ENCODE data around the gene DISC1.

DISC1 gene

GRCh38 chr1:231842441-231842840 is 215.9 kb downstream of the DISC1 start:
- TF ChIP-seq SUZ12 (IDR thresholded peaks at IDR 0.05) (no peak), FOXK2 (IDR thresholded peaks at IDR 0.05) (no peak), L3MBTL2 (conservative IDR thresholded peaks at IDR 0.05) (no peak), NFRKB (IDR thresholded peaks at IDR 0.05) (no peak), LEF1 (IDR thresholded peaks at IDR 0.05; ENCODE audit: borderline replicate concordance) (no peak), ELF4 (IDR thresholded peaks at IDR 0.05) (no peak), HDGF (IDR thresholded peaks at IDR 0.05; ENCODE audit: borderline replicate concordance) (no peak)
- CTCF ChIA-PET = interaction anchor here (1.0 kb wide), 1 partner anchor 86 kb away, joined by 4 read pairs; no protein-coding TSS in a partner anchor
- POLR2A ChIA-PET = no interaction called here
- DNase-seq (ENCODE audit: extremely low spot score) = no peak

GRCh38 chr1:231844986-231845502 is 218.5 kb downstream of the DISC1 start:
- TF ChIP-seq CTBP1 (IDR thresholded peaks at IDR 0.05; ENCODE audit: borderline replicate concordance) (no peak), ZNF384 (IDR thresholded peaks at IDR 0.05) (no peak), LEF1 (IDR thresholded peaks at IDR 0.05; ENCODE audit: borderline replicate concordance) (no peak), PKNOX1 (IDR thresholded peaks at IDR 0.05) (no peak), SUZ12 (IDR thresholded peaks at IDR 0.05) (no peak), TARDBP (IDR thresholded peaks at IDR 0.05) (no peak), NFRKB (IDR thresholded peaks at IDR 0.05) (no peak), ELF4 (IDR thresholded peaks at IDR 0.05) (no peak), FOXM1 (IDR thresholded peaks at IDR 0.05; ENCODE audit: borderline replicate concordance) (no peak), HDGF (IDR thresholded peaks at IDR 0.05; ENCODE audit: borderline replicate concordance) (no peak), FOXA1 (IDR thresholded peaks at IDR 0.05) (no peak), FOXK2 (IDR thresholded peaks at IDR 0.05) (no peak), L3MBTL2 (conservative IDR thresholded peaks at IDR 0.05) (no peak), ARNT (IDR thresholded peaks at IDR 0.05) (no peak), BHLHE40 (IDR thresholded peaks at IDR 0.05; ENCODE audit: borderline replicate concordance) (no peak), SP1 (IDR thresholded peaks at IDR 0.05) (no peak)
- POLR2A ChIA-PET = no interaction called here
- no peak for DNase-seq (ENCODE audit: extremely low spot score)
- CTCF ChIA-PET = interaction anchor here (0.6 kb wide), 1 partner anchor 74 kb away, joined by 4 read pairs; no protein-coding TSS in a partner anchor

- POLR2A ChIA-PET = no interaction called here
- CTCF ChIA-PET = no interaction called here
- no peak for TF ChIP-seq TARDBP (IDR thresholded peaks at IDR 0.05)
- TF ChIP-seq ARNT (IDR thresholded peaks at IDR 0.05) = no peak
- no peak for TF ChIP-seq CTBP1 (IDR thresholded peaks at IDR 0.05; ENCODE audit: borderline replicate concordance)
- no peak for TF ChIP-seq ELF4 (IDR thresholded peaks at IDR 0.05)
- TF ChIP-seq NFRKB (IDR thresholded peaks at IDR 0.05) = no peak
- TF ChIP-seq BHLHE40 (IDR thresholded peaks at IDR 0.05; ENCODE audit: borderline replicate concordance) = no peak
- no peak for TF ChIP-seq ZNF384 (IDR thresholded peaks at IDR 0.05)
- TF ChIP-seq LEF1 (IDR thresholded peaks at IDR 0.05; ENCODE audit: borderline replicate concordance) = no peak
- TF ChIP-seq FOXA1 (IDR thresholded peaks at IDR 0.05) = no peak
- TF ChIP-seq FOXK2 (IDR thresholded peaks at IDR 0.05) = no peak
- TF ChIP-seq PKNOX1 (IDR thresholded peaks at IDR 0.05) = no peak
- no peak for TF ChIP-seq FOXM1 (IDR thresholded peaks at IDR 0.05; ENCODE audit: borderline replicate concordance)
- TF ChIP-seq HDGF (IDR thresholded peaks at IDR 0.05; ENCODE audit: borderline replicate concordance) = no peak
- no peak for TF ChIP-seq SUZ12 (IDR thresholded peaks at IDR 0.05)
- DNase-seq (ENCODE audit: extremely low spot score) = no peak
These were observed 221.2 kb downstream of the DISC1 start for GRCh38 chr1:231847612-231848397.

- DNase-seq (ENCODE audit: extremely low spot score) = no peak
- ChIA-PET POLR2A (no interaction called here), CTCF (no interaction called here)
- TF ChIP-seq NFRKB (IDR thresholded peaks at IDR 0.05) (no peak), FOXM1 (IDR thresholded peaks at IDR 0.05; ENCODE audit: borderline replicate concordance) (no peak), ARNT (IDR thresholded peaks at IDR 0.05) (no peak), PKNOX1 (IDR thresholded peaks at IDR 0.05) (no peak), ZNF384 (IDR thresholded peaks at IDR 0.05) (no peak), CTBP1 (IDR thresholded peaks at IDR 0.05; ENCODE audit: borderline replicate concordance) (no peak), LEF1 (IDR thresholded peaks at IDR 0.05; ENCODE audit: borderline replicate concordance) (no peak), L3MBTL2 (conservative IDR thresholded peaks at IDR 0.05) (no peak), FOXA1 (IDR thresholded peaks at IDR 0.05) (no peak), BHLHE40 (IDR thresholded peaks at IDR 0.05; ENCODE audit: borderline replicate concordance) (no peak), TARDBP (IDR thresholded peaks at IDR 0.05) (no peak), SUZ12 (IDR thresholded peaks at IDR 0.05) (no peak), FOXK2 (IDR thresholded peaks at IDR 0.05) (no peak), HDGF (IDR thresholded peaks at IDR 0.05; ENCODE audit: borderline replicate concordance) (no peak), ELF4 (IDR thresholded peaks at IDR 0.05) (no peak)
These were observed 223.4 kb downstream of the DISC1 start for GRCh38 chr1:231849981-231850380.

GRCh38 chr1:231850786-231851185 is 224.2 kb downstream of the DISC1 start:
- CTCF ChIA-PET = no interaction called here
- TF ChIP-seq CTBP1 (IDR thresholded peaks at IDR 0.05; ENCODE audit: borderline replicate concordance) (no peak), ZNF384 (IDR thresholded peaks at IDR 0.05) (no peak), PKNOX1 (IDR thresholded peaks at IDR 0.05) (no peak), SUZ12 (IDR thresholded peaks at IDR 0.05) (no peak), HDGF (IDR thresholded peaks at IDR 0.05; ENCODE audit: borderline replicate concordance) (no peak), ARNT (IDR thresholded peaks at IDR 0.05) (no peak), SP1 (IDR thresholded peaks at IDR 0.05) (no peak), FOXA1 (IDR thresholded peaks at IDR 0.05) (no peak), L3MBTL2 (conservative IDR thresholded peaks at IDR 0.05) (no peak), FOXM1 (IDR thresholded peaks at IDR 0.05; ENCODE audit: borderline replicate concordance) (no peak), NFRKB (IDR thresholded peaks at IDR 0.05) (no peak), ELF4 (IDR thresholded peaks at IDR 0.05) (no peak), BHLHE40 (IDR thresholded peaks at IDR 0.05; ENCODE audit: borderline replicate concordance) (no peak), LEF1 (IDR thresholded peaks at IDR 0.05; ENCODE audit: borderline replicate concordance) (no peak), TARDBP (IDR thresholded peaks at IDR 0.05) (no peak)
- POLR2A ChIA-PET = no interaction called here
- no peak for DNase-seq (ENCODE audit: extremely low spot score)
